Cardiac fibroblast (primary cell): ENCODE results near the gene GREM1.
A peak's percentile ranks its signal among the peaks of the same experiment; 100 is the strongest.

Experiments
- DNase-seq, 2 donors: peaks; one replicate each; pipeline versions ENCODE4 v3.0.0 to v3.0.0-alpha.2; 2010; ENCODE audit warnings: low read depth in 2 of 2
- H3K4me3 ChIP-seq, 2 donors: replicated peaks in 1 of 2; 1 replicate in 1 of 2; 2 replicates in 1 of 2; pipeline ENCODE4 v1.5.1; 2011; ENCODE audit warnings: low read depth in 2 of 2, low read length in 2 of 2, mild to moderate bottlenecking in 2 of 2, moderate library complexity in 1 of 2
- CTCF ChIP-seq: IDR thresholded peaks from one replicate; pipeline ENCODE4 v1.5.1; 2011; ENCODE audit warnings: low read depth, mild to moderate bottlenecking, low read length, inconsistent platforms

Gene GREM1

GRCh38 chr15:32737304-32737703, 19.5 kb downstream of the GREM1 start:
- no peak for TF ChIP-seq CTCF
- peak in 1 of 2 donors; percentile 38 for DNase-seq
- no peak overlapping the region for H3K4me3 ChIP-seq

GRCh38 chr15:32738666-32739065, 20.9 kb downstream of the GREM1 start:
- peak in 1 of 2 donors; percentile 44 for DNase-seq
- no peak overlapping the region for H3K4me3 ChIP-seq
- no peak for TF ChIP-seq CTCF

GRCh38 chr15:32739522-32740063, 21.8 kb downstream of the GREM1 start:
- H3K4me3 ChIP-seq: no peak overlapping the region
- TF ChIP-seq CTCF: no peak
- DNase-seq: peak in 1 of 2 donors; percentile 41

- TF ChIP-seq CTCF: no peak
- DNase-seq: peak; percentile 39 to 55
- no peak overlapping the region for H3K4me3 ChIP-seq
Observed at GRCh38 chr15:32743411-32744140, 25.8 kb downstream of the GREM1 start.

GRCh38 chr15:32746116-32746857, 28.5 kb downstream of the GREM1 start:
- no peak overlapping the region for H3K4me3 ChIP-seq
- peak in 1 of 2 donors; percentile 35 for DNase-seq
- no peak for TF ChIP-seq CTCF

- no peak overlapping the region for H3K4me3 ChIP-seq
- no peak for DNase-seq
- no peak for TF ChIP-seq CTCF
Observed at GRCh38 chr15:32747921-32748342, 30.1 kb downstream of the GREM1 start.
